ENCODE measurements around the gene PLCH1. TPM values are rescaled to one million over a fixed set of nuclear protein-coding genes. Genes with fewer than 3 reads are reported as not detected.

The PLCH1 gene
- total RNA-seq, 4 donors from 2014 or later = 1.4 to 7.0 (median 2.0) TPM

DNA sequence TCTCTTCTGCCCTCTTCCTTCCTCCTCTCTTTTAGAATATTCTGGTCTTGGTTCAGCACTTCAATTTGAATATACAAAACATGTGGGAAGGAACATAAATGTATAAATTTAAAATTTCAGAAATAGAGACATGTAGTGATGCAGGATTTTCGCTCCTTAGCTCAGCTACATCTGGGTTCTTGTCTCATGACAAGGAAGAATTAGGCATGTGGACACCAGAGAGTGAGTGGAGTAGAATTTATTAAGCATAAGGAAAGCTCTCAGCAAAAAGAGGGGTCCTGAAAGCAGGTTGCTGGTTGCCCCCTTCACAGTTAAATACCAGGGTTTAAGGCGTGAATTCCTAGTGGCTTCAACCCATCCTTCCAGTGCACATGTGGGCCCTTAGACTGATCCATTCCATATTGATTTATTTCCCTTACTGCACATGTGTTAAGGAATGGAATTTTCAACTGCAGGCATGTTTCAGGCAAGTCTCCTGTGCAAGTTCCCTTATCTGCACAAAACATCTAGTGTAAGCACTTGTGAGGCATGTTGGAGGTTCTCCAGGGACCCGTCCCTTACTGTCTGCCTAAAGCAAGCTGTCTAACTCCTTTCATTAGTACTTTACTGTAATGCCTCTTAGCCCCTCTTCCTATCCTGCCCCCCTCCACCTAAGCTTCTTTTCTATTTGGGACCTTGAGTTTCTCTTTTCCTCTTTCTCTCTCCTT is 318.2 kb downstream of the PLCH1 start:
- Histone ChIP-seq H3K4me1 (no peaks in the 10 kb centered on the region), H3K4me3 (no peak overlapping the region), H3K9me3 (peaks cover 0 to 26% (median 1%) of the 10 kb centered on the region in 4 donors), H3K36me3 (no peaks in the 10 kb centered on the region), H3K27me3 (no peaks in the 10 kb centered on the region), H3K27ac (no peak overlapping the region)
- TF ChIP-seq, protein P1, sequence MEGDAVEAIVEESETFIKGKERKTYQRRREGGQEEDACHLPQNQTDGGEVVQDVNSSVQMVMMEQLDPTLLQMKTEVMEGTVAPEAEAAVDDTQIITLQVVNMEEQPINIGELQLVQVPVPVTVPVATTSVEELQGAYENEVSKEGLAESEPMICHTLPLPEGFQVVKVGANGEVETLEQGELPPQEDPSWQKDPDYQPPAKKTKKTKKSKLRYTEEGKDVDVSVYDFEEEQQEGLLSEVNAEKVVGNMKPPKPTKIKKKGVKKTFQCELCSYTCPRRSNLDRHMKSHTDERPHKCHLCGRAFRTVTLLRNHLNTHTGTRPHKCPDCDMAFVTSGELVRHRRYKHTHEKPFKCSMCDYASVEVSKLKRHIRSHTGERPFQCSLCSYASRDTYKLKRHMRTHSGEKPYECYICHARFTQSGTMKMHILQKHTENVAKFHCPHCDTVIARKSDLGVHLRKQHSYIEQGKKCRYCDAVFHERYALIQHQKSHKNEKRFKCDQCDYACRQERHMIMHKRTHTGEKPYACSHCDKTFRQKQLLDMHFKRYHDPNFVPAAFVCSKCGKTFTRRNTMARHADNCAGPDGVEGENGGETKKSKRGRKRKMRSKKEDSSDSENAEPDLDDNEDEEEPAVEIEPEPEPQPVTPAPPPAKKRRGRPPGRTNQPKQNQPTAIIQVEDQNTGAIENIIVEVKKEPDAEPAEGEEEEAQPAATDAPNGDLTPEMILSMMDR (IDR thresholded peaks at IDR 0.05) = no peak
- no peak for TF ChIP-seq EP300 (IDR thresholded peaks at IDR 0.05)
- TF ChIP-seq POLR2A (IDR thresholded peaks at IDR 0.05) = no peak
- WGBS, 2 donors = 89 to 90% methylated on average over 3 of the region's 3 CpGs
- DNase-seq (ENCODE audit: low spot score in 2 of 2) = no peak

DNA sequence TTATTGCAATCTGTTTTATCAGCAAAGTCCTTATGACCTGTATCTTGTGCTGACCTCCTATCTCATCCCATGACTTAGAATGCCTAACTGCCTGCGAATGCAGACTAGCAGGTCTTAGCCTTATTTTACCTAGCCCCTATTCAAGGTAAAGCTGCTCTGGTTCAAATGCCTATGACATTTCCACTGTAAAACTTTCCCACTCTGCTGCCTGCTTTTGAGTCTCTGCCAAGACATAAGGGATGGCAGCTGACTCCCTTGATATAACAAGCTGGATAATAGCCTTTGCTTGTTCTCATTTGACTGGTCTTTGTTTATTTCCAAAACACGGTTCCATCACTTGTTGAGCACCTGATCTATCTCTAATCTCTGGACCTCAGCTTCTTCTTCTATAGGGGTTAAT is 319.5 kb downstream of the PLCH1 start:
- Histone ChIP-seq H3K27me3 (no peaks in the 10 kb centered on the region), H3K27ac (no peak overlapping the region), H3K4me1 (peaks cover 0 to 1% (median 0%) of the 10 kb centered on the region in 4 donors), H3K36me3 (no peaks in the 10 kb centered on the region), H3K4me3 (no peak overlapping the region), H3K9me3 (peaks cover 0 to 26% (median 1%) of the 10 kb centered on the region in 4 donors)
- DNase-seq (ENCODE audit: low spot score in 2 of 2) = no peak
- 87% methylated on average over 2 of the region's 2 CpGs for whole genome bisulfite sequencing, 2 donors
- no peak for TF ChIP-seq EP300 (IDR thresholded peaks at IDR 0.05)
- TF ChIP-seq, protein P1 (IDR thresholded peaks at IDR 0.05) = no peak

DNA sequence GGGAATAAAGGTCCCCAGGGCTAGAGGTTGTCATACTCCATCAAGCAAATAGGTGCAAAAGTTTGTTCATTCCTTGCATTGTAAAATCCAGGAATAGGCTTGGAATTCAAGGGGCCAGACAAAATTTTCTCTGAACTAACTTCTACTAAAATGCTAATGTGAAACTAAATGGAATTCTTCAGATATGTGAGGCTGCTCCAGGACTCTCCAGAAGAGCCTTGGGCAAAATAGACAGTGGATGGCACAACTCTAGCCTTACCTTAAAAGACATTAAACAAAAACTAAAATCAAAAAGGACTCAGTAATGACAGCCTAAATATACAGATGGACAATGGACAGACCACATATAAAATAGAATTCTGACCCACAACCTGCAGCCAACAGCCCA is 320.6 kb downstream of the PLCH1 start:
- Histone ChIP-seq H3K4me1 (peaks cover 0 to 6% (median 0%) of the 10 kb centered on the region in 4 donors), H3K36me3 (no peaks in the 10 kb centered on the region), H3K4me3 (no peak overlapping the region), H3K27me3 (no peaks in the 10 kb centered on the region), H3K9me3 (peaks cover 0 to 22% (median 1%) of the 10 kb centered on the region in 4 donors), H3K27ac (no peak overlapping the region)
- TF ChIP-seq, protein P1 (IDR thresholded peaks at IDR 0.05) = no peak
- TF ChIP-seq POLR2A (IDR thresholded peaks at IDR 0.05) = no peak
- no peak for TF ChIP-seq EP300 (IDR thresholded peaks at IDR 0.05)
- no peak for DNase-seq (ENCODE audit: low spot score in 2 of 2)

DNA sequence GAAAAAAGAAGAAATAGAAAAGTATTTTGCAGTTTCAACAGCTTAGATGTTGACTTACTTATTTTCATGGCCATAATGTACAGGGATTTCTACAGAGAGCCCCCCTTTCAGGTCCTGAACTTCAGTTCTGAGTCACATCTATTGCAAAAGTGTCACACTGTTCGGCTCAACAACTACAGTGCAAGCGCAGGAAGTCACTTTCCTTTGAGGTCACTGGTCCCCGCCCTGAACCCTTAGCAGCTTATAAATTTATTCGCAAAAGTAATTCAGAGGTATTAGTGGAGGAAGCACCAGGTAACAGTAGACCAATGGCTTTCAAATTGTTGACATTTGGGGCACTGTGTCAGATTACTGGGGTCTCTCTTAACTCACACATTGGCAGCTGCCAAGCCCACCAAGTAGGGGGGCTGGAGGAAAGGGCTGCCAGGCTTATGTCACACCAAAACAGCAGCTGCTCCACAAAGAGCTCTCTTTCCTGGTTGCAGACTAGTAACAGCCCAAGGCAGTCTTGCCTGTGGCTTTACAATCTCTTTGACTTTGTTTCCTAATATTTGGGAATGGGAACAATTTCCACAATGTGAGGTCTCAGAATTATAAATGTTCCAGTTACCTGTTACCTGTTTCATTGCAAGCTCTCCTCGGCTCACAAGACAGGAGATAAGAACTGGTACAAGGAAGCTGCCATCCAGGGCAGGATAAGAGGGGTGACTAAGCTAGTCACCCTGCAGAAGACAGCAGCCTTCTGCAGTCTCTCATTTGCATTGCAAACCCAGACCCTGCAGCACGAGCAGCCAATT is 321.1 kb downstream of the PLCH1 start:
- Histone ChIP-seq H3K4me3 (no peak overlapping the region), H3K27ac (no peak overlapping the region), H3K27me3 (no peaks in the 10 kb centered on the region), H3K9me3 (peaks cover 0 to 16% (median 1%) of the 10 kb centered on the region in 4 donors), H3K4me1 (peaks cover 0 to 6% (median 0%) of the 10 kb centered on the region in 4 donors), H3K36me3 (no peaks in the 10 kb centered on the region)
- no peak for TF ChIP-seq EP300 (IDR thresholded peaks at IDR 0.05)
- TF ChIP-seq, protein P1 (IDR thresholded peaks at IDR 0.05) = no peak
- no peak for TF ChIP-seq POLR2A (IDR thresholded peaks at IDR 0.05)
- DNase-seq (ENCODE audit: low spot score in 2 of 2) = no peak
- WGBS, 2 donors = 71 to 75% methylated on average over 6 of the region's 6 CpGs

DNA sequence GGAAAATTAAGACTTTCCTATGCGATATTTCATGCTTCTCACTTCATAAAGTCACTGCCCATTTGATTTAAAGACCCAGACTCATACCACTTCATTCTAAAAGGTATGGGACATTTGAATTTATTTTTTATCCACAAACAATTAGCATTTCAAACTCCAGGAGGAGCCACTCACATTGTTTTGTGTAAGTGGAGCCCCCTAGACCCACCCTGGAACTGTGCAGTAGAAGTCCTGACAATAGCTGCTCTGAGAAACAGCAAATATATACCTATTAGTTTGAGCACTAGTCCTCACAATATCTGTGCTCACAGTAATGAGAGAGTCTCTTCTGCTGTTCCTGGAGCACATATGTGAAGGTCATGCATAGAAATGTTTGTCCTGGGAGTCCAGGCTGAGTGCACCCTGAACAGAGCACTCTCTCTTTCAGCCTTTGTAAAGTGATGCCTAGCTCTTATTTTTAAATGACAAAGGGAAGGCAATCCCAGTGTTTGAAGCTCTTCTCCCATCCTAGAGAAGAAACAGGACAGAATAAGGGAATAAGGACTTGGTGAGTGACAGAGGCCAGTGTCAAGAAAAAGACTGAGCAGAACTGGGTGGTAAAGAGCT is 323.9 kb downstream of the PLCH1 start:
- TF ChIP-seq, protein P1 (IDR thresholded peaks at IDR 0.05) = no peak
- no peak for TF ChIP-seq EP300 (IDR thresholded peaks at IDR 0.05)
- no peak for TF ChIP-seq POLR2A (IDR thresholded peaks at IDR 0.05)
- Histone ChIP-seq H3K9me3 (no peaks in the 10 kb centered on the region), H3K4me1 (peaks cover 0 to 6% (median 0%) of the 10 kb centered on the region in 4 donors), H3K27ac (no peak overlapping the region), H3K4me3 (no peak overlapping the region), H3K36me3 (no peaks in the 10 kb centered on the region), H3K27me3 (no peaks in the 10 kb centered on the region)
- 58 to 64% methylated on average over 1 of the region's 1 CpG for WGBS, 2 donors
- no peak for DNase-seq (ENCODE audit: low spot score in 2 of 2)

All from tibial nerve (tissue), 4 donors.